Muscle of arm (tissue), 12 donors: ENCODE results near the gene GIMAP8. TPM values are rescaled to one million over a fixed set of nuclear protein-coding genes. Genes with fewer than 3 reads are reported as not detected.

Experiments used
- DNase-seq: peaks from one replicate; pipeline ENCODE4 v3.0.0-alpha.2; 2013
- polyA plus RNA-seq, 12 donors: library from polyadenylated mRNA; unstranded; fragments of 120-200 nt; gene quantifications; one replicate each; pipeline ENCODE4 v1.2.1, GENCODE V29; 2013; ENCODE audit not compliant: insufficient read length in 12 of 12

GIMAP8 gene
- polyA plus RNA-seq, 12 donors = 5.4 to 11.2 (median 6.5) TPM; not detected in 1

DNA sequence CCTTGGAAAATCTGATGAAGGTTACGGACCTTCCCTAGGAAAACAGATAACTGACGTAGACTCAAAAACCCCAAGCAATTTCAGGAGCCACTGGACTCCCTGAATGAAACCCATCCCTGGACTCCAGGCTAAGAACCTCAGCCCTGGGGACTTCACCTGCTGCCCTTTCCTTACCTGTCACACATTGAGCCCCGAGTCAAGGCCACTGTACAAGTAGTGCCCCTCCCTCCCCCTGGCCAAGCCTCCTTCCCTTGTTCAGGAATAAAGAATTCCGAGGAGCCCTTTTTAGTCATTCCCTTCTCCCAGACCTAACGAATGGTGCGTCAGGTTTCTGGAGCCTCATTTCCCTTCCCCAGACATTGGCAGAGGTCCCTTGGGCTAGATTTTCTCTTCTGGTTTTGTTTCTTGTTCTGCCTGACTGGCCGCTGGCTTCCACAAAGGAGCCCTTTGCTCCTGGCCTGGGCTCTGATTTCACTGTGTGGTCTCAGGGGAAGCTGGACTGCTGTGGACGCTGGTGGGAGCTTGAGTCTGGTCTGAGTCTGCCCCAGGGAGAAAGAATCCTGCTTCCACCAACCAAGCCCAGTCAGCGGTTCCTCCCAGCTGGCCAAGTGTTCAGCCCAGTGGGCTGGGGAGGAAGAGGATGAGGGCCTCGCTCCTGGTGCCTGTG lies 39.6 kb upstream of the GIMAP8 start:
- no peak for DNase-seq

DNA sequence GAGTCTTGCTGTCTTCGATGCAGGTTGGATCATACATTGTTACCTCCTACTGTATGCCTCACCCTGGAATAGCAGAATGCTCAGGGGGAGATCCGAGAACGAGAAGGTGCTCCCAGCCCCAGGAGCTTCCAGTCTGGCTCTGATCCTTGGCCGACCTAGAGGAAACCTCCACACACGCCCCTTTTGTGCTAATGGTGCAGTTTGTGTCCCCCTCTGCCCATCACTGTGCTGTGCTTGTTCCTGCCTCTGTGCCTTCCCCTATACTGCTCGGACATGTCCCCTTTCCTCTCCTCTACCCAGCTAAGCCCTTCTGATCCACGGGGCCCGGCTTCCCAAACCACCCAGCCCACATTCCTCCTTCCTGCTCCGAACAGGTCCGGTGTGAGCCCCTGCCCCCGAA lies 38.8 kb upstream of the GIMAP8 start:
- no peak for DNase-seq

GRCh38 chr7:150412016-150412415 lies 38.4 kb upstream of the GIMAP8 start:
- no peak for DNase-seq

- no peak for DNase-seq
These were observed 37.6 kb upstream of the GIMAP8 start for GRCh38 chr7:150412518-150413488.

DNA sequence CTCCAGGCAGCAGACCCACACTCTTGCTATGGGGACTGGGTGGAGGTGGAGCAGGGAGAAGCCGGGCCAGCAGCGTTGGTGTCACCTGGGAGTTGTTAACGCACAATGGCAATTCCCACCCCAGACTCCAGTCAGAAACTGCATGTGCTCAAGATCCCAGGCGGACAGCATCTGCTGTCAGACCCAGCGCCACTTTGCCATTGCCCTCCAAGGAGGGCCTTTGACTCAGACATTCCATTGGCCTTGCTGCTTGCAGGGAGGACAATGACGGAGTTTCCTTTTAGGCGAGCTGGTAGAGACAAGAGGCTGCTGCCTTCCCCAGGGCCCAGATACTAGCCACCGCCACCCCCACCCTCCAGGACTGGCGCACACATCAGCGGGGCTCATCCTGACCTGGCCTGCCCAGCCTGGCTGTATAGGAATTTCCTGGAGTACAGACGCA lies 36.8 kb upstream of the GIMAP8 start:
- no peak for DNase-seq

DNA sequence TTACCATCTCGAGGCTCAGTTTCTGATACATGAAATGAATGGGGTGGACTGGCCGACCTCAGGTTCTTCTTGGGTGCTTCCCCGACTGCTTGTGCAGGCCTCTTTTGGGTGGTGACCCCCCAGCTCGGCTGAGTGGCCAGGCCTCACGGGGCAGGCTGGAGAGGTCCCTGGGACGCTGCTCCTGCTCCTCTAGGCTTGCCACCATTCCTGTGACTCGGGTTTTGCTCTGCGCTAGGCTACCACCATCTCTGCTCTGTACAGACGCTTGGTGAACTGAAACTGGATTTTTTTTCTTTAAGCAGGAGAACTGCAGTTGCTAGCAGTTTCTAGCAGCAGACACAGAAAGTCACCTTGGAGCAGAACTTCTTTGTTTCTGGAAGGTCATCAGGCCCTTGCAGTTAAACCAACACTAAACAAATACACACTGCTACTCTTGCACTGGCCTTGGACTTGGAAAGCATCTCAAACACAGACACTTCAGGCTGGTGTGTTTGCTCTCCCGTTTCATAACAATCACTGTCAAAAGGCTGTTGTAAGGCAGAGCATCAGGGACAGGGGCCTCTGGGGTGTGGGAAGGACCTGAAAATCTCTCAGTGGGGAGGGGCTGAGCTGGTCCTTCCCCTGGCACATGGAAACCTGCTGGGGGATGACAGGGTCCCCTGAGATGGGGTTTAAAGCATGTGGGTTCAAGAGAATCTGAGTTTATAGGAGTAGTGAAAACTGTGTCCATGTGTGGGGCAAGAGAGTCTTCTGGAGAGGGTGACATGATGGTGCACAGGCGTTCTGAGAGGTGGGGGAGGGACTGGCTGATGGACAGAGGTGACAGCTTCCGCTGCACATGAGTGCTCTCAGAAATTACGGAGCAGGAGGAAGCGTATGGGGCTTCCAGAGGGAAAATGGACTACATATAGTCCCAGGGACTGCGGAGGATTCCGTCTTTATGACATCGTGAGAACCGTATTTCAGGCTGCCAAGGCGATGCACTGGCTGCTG lies 35.0 kb upstream of the GIMAP8 start:
- no peak for DNase-seq

DNA sequence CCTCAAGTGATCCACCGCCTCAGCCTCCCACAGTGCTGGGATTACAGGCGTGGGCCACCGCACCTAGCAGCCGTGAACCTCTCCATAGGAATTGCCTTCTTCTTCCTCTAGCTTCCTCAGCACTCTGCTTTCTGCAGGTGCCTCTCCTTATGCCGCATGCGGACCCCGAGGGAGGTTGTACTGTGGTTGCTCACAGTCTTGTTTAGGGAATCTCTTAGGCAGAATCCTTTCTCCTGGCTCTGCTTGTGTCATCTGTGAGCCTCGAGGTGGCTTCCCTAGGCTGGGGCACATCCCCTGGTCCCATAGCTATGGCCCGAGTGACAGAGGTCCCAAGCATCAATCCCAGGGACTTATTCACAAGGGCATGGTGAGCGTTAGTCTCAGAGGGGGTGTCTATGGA lies 33.2 kb upstream of the GIMAP8 start:
- no peak for DNase-seq

- no peak for DNase-seq
These were observed 32.6 kb upstream of the GIMAP8 start for GRCh38 chr7:150417863-150418262.

DNA sequence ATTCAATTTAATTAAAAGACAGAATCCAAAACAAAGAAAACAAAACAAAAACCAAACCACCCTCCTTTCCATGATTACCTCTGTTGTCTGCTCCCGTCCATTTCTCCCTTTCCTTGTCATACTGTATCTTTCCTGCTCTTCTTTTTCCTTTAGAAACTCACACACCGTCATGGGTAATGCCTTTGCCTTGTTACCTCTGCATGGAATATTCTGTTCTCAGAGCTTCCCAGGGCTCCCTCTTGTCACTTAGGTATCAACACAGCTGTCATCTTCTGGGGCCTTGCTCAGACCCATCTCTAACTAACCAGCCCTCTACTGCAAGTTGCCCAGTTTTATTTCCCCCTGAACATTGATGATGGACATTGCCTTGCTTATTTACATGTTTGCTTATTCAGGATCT lies 30.2 kb upstream of the GIMAP8 start:
- no peak for DNase-seq

DNA sequence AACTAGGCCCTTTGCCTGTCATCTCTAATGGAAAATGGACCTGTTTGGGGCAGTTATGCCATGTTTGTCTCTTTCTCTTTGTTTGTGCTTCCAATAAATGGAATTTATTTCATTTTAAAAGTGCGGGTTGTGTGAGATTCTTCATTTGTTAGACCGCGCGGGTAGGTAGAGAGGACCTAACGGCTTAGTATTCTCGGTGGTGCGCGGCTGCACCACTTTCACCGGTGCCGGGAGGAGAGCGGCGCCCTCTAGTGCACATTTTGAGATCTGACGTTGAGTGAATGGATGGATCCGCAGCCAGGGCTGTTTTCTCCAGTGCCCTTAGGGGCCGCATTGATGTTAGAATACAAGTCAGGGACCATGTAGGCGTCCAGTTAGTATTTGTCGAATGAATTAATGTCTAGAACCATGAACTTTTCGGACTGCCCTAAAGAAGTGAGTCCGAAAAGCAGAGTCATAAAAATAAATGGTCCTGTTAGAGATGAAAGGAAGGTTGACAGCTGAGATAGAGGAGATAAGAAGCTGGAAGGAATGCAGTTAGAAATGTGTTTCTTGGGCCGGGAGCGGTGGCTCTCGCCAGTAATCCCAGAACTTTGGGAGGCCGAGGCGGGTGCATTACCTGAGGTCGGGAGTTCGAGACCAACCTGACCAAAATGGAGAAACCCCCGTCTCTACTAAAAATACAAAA lies 29.3 kb upstream of the GIMAP8 start:
- peak; percentile 82 for DNase-seq

DNA sequence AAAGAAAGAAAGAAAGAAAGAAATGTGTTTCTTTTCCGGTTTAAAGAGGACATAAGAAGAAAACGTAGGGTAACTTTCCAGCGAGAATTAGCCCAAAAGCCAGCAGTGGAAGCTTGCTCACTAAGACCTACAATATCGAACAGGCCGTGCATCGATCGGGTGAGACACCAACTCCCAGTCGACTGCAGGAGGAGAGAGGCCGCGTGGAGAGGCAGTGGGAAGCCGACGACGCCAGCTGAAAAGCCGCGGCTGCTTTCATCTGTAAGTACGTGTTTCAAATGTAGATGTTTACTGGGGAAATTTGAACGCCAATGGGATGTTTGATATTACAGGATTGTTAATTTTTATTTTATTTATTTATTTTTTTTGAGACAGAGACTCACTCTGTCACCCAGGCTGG lies 28.6 kb upstream of the GIMAP8 start:
- no peak for DNase-seq

- DNase-seq = no peak
These were observed 24.8 kb upstream of the GIMAP8 start for GRCh38 chr7:150425670-150426069.

DNA sequence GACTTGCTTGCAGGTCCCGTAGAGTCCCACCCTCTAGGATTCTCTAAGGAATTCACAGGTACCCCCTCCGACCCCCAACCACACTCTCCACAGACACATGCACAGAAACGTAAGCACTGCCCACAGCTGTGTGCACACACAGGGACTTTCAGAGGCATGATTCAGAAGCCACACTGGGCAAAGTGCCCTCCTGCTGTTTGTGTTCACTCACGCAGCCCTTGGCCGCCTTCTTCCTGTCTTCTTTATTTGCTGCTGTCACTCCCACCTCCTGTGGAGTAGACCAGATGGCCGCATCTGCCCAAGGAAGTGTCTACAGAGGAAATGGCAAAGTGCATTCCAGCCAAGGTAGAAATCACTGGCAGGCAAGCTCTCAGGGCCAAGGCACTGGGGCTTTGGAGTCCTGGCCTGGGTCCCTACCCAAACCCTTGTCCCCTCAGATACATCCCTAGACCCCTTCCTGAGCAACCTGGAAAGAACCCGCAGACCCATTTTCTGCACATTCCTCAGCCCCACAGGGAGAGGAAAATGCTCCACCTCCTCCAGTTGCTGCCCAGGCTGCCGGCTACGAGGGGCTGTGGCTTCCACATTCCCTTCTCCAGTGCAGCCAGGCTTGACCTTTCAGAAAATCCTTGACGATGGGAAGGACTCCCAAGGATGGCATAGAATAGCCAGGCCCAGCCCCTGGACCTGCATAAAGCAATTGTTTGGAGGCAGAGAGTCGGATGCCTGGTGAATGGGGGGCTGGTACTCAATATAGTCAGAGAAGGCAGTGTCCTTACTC lies 21.6 kb upstream of the GIMAP8 start:
- DNase-seq = no peak

GRCh38 chr7:150429699-150430098 lies 20.7 kb upstream of the GIMAP8 start:
- DNase-seq = no peak

DNA sequence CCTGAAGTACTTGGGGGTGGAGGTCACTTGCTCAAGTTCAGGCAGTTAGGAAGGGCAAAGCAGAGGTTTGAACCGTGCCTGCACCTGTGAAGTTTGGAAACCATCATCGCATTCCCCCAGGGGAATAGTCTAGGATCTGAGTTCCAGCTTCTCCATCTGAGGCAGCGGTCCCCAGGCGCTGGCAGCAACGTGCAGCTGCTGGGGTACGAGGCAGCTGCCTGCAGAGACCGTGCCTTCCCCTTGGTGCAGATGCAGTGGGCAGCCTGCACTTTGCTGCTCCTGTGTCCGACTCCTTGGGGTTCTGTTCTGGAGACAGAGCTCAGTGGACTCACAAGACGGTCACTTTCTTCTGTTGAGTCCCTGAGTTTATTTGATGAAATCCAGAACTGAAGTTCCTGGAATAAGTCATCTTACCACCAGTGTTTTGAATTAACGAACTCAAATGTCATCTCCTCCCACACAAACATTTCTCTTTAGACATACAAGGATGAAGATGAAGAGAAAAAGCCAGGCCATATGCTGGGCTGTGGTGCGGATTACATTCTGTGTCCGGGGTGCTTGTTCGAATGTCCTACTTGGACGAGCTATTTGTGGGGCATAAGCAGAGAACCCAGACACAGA lies 19.9 kb upstream of the GIMAP8 start:
- DNase-seq = no peak

- DNase-seq = no peak
These were observed 18.4 kb upstream of the GIMAP8 start for GRCh38 chr7:150431839-150432658.

DNA sequence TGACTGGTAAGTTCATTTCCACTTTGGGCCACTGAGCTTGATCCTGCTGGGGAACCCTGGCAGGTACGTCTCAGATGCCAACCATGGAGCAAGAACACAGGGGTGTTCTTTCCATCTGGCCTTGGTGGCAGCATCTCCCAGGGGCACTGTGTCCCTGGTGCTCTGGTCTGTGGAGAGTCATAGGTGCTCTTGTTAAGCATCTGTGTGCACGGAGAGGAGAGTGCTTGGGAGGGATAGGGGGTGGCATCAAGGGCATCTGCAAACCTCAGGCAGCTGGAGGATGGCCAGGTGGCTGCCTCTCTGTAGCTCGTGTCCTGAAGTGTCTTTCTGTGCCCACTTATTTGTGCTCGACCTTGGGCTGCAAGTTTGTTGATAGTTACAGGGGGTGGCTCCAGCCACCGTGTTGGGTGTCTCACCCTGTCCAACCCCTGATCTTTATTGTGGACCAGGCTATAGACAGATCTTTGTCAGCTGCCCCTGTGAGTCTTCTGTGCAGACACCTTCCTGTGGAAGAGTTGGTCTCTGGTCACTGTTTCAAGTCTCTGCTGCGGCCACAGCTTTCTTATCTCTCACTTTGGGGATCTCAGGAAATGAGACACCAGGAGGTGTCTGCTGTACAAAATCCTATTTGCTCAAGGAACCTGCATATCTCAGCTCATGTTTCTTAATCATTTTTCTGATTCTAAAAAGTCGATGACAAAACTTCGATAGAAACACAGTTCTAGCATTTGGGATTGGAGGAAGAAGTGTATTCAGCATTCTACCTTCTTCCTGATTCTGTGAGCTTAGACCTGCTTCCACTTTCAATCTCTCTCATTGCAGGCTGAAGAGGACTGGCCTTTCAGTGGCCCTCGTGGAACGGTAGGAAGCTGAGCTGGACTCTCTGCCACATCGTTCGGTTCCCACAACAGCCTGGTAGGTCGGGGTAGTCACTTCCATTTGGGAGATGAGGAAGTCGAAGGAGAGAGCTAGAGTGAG lies 17.2 kb upstream of the GIMAP8 start:
- DNase-seq = no peak

DNA sequence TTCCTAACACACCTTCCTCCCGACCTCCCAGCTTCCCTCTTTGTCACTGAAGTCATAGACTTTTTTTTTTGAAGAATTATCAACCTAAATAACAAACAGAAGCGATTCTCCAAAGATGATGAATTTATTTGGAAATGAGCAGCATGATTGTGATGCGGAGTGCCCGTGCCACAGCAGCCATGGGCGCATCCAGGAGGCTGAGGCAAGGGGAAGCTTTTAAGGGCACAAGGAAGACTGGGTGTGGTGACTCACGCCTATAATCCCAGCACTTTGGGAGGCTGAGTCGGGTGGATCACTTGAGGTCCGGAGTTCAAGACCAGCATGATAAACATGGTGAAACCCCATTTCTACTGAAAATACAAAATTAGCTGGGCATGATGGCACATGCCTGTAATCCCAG lies 16.2 kb upstream of the GIMAP8 start:
- DNase-seq = no peak
